Raji (cell line): Measurements from ENCODE around the gene SLIT1.

Experiments used
- POLR2A ChIP-seq: IDR thresholded peaks from 2 replicates; pipeline ENCODE4 v1.6.1; 2011; ENCODE audit warnings: low read depth, low read length, control low read depth; ENCODE audit not compliant: insufficient read depth

Gene SLIT1

GRCh38 chr10:97182288-97182990 lies 3.3 kb downstream of the SLIT1 start:
- TF ChIP-seq POLR2A = no peak

GRCh38 chr10:97180986-97181385 lies 4.8 kb downstream of the SLIT1 start:
- TF ChIP-seq POLR2A = no peak

- no peak for TF ChIP-seq POLR2A
Measured at GRCh38 chr10:97180363-97180755, 5.4 kb downstream of the SLIT1 start.

GRCh38 chr10:97179731-97180362 lies 5.9 kb downstream of the SLIT1 start:
- no peak for TF ChIP-seq POLR2A

GRCh38 chr10:97179311-97179710 lies 6.4 kb downstream of the SLIT1 start:
- TF ChIP-seq POLR2A = no peak

GRCh38 chr10:97178074-97178473 lies 7.7 kb downstream of the SLIT1 start:
- no peak for TF ChIP-seq POLR2A

- TF ChIP-seq POLR2A = no peak
Measured at GRCh38 chr10:97176226-97176625, 9.5 kb downstream of the SLIT1 start.

GRCh38 chr10:97175586-97175985 lies 10.2 kb downstream of the SLIT1 start:
- no peak for TF ChIP-seq POLR2A

GRCh38 chr10:97174941-97175340 lies 10.8 kb downstream of the SLIT1 start:
- no peak for TF ChIP-seq POLR2A

- TF ChIP-seq POLR2A = no peak
Measured at GRCh38 chr10:97174276-97174775, 11.4 kb downstream of the SLIT1 start.

GRCh38 chr10:97173036-97173435 lies 12.7 kb downstream of the SLIT1 start:
- TF ChIP-seq POLR2A = no peak

GRCh38 chr10:97171001-97171400 lies 14.8 kb downstream of the SLIT1 start:
- TF ChIP-seq POLR2A = no peak

- no peak for TF ChIP-seq POLR2A
Measured at GRCh38 chr10:97169911-97170693, 15.7 kb downstream of the SLIT1 start.

GRCh38 chr10:97169063-97169462 lies 16.7 kb downstream of the SLIT1 start:
- no peak for TF ChIP-seq POLR2A

GRCh38 chr10:97168645-97169044 lies 17.1 kb downstream of the SLIT1 start:
- no peak for TF ChIP-seq POLR2A

- no peak for TF ChIP-seq POLR2A
Measured at GRCh38 chr10:97165499-97165898, 20.3 kb downstream of the SLIT1 start.

- TF ChIP-seq POLR2A = no peak
Measured at GRCh38 chr10:97163781-97164501, 21.8 kb downstream of the SLIT1 start.
